GM18951 (cell line): Measurements from ENCODE around the gene CYSLTR2.

Experiments
- POLR2A ChIP-seq: IDR thresholded peaks from 4 replicates; pipeline ENCODE4 v1.6.1; 2011; ENCODE audit warnings: mild to moderate bottlenecking; ENCODE audit not compliant: insufficient read length, insufficient read depth; ENCODE audit errors: extremely low read depth
- in situ Hi-C: fragments of 300-500 bp; cut with MboI; formaldehyde crosslinking; loops from one replicate; pipeline ENCODE4 v1.12.0; 2022; ENCODE audit warnings: low sequenced_read_pairs, mixed read lengths, inconsistent platforms; ENCODE audit not compliant: unreplicated experiment

CYSLTR2 gene, protein sequence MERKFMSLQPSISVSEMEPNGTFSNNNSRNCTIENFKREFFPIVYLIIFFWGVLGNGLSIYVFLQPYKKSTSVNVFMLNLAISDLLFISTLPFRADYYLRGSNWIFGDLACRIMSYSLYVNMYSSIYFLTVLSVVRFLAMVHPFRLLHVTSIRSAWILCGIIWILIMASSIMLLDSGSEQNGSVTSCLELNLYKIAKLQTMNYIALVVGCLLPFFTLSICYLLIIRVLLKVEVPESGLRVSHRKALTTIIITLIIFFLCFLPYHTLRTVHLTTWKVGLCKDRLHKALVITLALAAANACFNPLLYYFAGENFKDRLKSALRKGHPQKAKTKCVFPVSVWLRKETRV

DNA sequence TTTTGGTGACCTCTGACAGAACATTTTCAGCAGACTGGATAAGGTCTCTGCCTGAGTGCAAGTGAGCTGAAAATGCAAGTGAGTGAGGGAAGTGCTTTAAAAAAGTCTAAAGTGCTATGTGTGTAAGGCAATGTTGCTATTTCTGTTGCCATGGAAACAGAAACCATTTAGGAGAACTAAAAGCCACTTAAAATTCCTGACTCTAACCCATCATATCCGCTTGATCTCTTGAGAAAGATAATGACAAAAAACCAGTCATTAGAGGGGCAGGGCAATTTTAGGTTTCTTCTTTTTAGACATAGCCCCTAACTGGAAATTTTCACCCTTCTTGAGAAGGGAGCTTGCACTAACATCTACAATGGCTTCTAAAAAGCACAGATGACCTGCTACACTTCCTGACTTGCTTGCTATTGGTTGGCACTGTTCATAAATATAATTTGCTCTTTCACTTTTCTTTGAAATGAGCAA is at the start of gene CYSLTR2:
CYSLTR2 (plus strand) TSS at position 458 of the 468 bp plus-strand sequence. CDS start 52,889 bp downstream, outside the sequence.
- in situ Hi-C loops, result no loop called here
- TF ChIP-seq POLR2A, result no peak

DNA sequence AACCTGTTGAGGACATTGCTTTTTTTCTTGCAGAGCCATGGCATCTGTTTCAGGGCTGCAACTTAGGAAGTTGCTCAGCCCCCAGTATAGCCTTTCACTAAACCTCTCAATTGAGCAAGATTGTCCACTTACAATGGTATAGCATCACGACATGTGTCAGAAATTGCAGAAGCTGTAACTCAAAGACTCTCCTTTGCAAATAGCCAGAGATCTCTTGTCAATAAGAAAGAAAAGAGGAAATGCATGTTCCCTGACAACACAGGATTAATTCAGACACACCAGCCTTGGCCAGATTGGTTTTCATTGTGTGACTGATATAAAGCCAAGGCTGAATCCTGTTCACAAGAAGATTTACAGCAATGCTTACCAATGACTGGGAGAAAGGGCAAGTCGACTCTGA is 38.7 kb upstream of the CYSLTR2 start:
- in situ Hi-C loops, result no loop called here
- TF ChIP-seq POLR2A, result no peak

DNA sequence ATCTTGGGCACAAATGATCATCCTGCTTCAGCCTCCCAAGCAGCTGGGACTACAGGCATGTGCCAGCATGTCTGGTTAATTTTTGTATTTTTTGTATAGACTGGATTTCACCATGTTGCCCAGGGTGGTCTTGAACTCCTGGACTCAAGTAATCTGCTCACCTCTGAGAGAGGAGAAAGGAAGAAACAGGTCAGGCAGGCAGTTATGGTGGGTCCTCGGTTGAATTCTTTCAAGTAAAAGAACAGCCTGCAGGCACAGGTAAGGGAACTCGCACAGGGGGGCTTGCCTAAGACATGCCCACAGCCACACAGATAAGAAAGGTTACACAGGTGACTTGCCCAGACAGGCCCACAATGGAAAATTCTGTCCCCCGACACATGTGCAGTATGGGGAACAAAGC is 34.8 kb upstream of the CYSLTR2 start:
- in situ Hi-C loops, result no loop called here
- TF ChIP-seq POLR2A, result no peak

DNA sequence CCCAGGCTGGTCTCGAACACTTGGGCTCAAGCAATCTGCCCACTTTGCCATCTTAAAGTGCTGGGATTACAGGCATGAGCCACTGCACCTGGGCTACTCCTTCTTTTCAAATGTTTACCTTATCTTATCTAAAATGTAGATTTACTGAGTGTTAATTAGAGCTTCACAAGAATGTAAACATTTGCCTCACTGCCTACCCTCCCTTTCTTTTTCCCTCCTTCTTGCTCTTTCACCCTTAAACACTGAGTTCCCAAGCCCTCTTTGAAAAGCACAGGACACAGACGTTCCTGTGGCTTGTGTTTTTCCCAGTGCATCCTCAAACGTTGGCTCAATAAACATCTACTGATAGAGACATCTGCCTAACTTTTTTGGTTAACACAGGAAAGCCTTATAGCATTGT is 32.7 kb upstream of the CYSLTR2 start:
- no peak for TF ChIP-seq POLR2A
- in situ Hi-C loops, result no loop called here

DNA sequence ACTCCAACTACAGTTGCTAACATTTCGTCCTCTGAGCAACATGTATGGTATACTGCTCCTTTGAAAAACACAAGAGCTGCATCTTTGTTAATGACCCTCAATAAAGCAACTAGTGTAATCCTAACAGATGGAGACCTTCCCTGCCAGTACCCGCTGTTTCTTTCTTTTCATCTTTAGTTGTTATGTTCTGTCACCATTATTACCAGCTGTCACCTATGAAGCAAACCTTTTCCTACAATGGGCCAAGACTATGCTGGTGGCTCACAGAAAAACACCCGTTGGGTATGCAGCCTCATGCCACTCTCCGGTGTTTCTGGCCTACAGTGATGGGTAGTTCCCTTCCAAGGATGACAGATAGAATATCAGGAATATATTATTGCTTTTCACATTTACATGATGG is 29.7 kb upstream of the CYSLTR2 start:
- in situ Hi-C loops, result no loop called here

DNA sequence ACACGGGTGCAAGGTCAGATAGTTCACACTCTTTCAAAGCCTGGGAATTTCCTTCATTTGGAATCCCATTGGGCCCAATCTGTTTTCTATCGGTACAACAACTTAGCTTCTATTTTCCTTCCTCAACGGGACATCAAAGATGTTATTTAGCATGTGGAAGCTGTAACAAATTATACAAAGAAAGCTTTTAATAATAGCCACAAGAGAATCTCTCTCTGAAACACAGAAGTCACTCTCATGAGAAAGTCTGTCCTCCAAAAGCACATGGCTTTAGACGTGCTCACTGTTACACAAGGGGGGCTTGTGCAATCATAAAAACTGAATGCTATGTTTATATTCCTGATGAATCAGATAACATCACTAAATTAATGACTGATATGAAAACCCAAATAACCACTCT is 28.9 kb upstream of the CYSLTR2 start:
- in situ Hi-C loops, result no loop called here
- TF ChIP-seq POLR2A, result no peak

More for the DNA sequence above, 29.7 kb upstream of the CYSLTR2 start:
- no peak for TF ChIP-seq POLR2A

DNA sequence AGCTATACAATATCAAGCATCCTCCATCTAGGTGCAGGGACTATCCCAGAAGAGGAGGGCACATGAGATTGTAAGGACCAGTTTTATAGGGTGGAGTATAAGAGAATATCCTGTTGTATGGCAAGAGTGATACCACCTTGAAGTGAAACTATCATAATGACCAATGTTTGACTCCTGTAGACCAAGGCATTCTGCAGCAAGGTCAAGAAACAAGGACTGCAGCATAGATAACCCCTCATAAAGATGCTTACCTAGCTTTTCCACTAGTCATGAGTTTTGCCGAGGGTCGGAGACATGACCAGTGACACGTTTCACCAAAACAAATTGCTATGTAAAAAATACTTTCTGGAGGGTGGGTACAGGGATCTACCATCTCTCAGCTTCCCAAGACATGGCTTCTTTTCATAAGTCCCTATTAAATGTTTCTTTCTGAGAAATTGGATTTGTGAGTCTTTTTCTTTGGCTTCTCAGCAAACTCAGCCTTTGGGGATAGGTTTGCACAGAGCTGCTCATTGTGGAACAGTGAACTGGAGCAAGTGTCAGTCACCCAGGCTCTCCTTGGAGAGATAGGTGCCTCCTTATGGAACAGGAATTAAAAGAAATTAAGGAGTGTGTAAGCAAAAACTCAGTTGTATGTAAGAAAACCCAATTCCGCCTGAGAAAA is 28.2 kb upstream of the CYSLTR2 start:
- no peak for TF ChIP-seq POLR2A

DNA sequence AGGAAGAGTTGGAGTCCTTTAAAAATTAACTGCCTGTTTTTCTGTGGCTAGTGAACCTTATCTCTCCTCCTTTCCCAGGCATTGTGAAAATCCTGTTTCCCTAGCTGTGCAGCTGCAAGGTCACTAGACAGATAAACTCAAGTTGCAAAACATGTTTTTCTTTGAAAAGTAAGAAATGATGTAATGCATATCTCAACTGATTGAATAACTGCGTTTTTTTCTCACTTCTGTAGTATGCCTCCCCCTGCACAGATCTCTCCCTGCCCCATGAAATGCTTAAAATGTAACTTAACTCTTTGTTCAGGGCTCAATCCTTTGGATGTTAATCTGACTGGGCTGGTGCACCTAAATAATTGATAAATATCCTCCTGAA is 27.7 kb upstream of the CYSLTR2 start:
- no peak for TF ChIP-seq POLR2A
- in situ Hi-C loops, result no loop called here

More for the DNA sequence above, 28.2 kb upstream of the CYSLTR2 start:
- in situ Hi-C loops, result no loop called here

DNA sequence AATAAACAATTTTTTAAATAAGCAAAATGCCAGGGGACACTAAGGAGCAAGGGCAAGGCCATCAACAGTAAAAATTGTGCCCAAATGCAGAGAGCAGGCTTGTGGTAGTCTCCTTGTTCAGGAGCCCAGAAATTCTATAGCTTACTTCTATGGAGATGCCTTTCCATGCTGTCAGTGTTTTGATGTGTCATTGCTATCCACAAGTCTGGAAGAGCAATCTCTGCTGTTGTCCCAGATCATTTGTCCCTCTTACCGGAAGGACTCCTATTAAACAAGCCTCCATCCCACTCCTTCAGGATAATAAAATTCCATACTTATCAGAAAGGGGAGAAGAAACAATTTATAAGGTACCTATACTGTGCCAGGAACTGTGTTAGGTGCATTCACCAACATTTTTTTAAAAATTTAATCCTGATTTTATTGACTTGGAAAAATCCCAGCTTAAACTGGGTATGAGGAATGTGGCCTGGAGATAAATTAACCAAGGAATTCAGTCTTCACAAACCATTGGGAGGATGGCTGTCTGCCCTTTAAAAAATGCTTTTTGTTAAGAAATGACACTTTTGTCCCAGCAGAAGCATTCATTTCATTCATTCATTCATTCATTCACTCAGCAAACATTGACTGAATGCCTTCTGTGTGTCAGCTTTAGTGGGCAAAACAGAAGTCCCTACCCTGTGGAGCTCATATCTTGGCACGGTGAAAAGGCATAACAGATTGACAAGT is 26.8 kb upstream of the CYSLTR2 start:
- in situ Hi-C loops, result no loop called here
- no peak for TF ChIP-seq POLR2A

DNA sequence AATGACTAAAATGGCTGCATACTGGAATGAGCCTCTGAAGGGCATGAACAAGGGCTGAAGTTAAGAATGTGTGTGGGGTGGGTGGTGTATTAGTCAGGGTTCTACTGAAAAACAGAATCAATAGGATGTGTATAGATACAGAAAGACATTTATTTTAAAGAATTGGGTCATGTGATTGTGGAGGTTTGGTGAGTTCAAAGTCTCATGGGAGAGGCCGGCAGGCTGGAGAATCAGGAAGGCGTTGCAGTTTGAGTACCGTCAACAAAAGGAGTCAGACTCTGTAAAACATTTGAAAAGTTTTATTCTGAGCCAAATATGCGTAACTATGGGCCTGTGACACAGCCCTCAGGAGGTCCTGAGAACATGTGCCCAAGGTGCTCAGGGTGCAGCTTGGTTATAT is 24.5 kb upstream of the CYSLTR2 start:
- TF ChIP-seq POLR2A, result no peak
- in situ Hi-C loops, result no loop called here

DNA sequence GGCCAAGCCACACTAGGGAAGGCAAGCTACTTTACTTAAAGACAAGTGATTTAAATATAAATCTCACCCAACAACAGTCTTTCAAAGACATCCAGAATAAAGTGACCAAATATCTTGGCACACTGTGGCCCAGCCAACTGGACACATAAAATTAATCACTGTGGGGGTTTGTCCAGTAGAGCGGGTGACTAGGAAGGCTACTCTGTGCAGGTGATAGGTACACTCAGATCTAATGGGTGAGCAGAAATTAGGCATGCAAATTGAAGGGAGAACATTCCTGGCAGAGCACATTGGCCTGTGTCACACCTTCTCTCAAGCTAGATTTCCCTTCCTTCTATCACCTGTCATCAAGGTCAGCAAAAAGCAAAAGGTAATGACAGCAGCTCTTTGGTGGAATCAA is 23.4 kb upstream of the CYSLTR2 start:
- no peak for TF ChIP-seq POLR2A
- in situ Hi-C loops, result no loop called here

DNA sequence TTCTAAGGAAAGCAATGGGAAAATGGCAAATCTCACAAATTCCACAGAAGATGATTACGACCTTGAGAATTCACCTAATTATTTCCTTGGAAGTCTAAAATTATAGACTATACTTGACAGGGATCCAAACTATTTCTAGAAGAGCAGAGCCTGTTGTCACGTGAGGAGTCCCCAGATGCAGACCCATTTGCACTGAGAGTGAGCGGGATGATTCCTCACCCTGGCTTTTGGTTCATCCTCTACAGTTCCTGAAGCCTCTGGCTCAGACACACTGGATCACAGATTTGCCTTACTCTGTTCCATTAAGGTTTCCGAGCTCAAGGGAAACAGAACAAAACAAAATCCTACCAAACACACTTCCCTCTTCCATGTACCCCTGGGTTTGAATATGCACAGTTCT is 23.0 kb upstream of the CYSLTR2 start:
- no peak for TF ChIP-seq POLR2A
- in situ Hi-C loops, result no loop called here

DNA sequence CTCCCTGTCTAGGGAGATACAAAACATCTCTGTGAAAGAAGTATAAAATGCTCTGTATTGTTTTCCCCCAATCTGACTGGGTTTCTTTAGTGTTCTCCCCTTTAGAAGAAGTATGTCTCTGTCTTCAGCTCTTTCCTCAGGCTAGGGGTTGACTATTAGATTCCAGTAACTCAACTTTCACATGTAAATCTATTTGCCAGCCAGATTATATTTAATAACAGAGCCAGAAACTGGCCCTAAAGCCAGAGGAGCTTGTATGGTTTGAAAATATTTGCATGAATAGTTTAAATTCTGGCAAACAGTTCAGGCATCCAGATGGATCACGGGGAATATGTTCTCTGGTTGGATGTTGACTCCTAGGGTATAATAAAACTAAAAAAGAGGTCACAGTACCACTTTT is 22.3 kb upstream of the CYSLTR2 start:
- in situ Hi-C loops, result no loop called here

More for the DNA sequence above, 22.3 kb upstream of the CYSLTR2 start:
- no peak for TF ChIP-seq POLR2A
